ENCODE results near the gene PARN.

PARN gene

GRCh38 chr16:14473488-14473887 lies 156.6 kb downstream of the PARN start:
- no peak for TF ChIP-seq CTCF (IDR thresholded peaks at IDR 0.05; ENCODE audit: low read depth, low read length, missing control alignments)
- H3K27me3 ChIP-seq (replicated peaks), result no peaks in the 10 kb centered on the region
- no peaks in the 10 kb centered on the region for H3K36me3 ChIP-seq (replicated peaks)
- H3K27ac ChIP-seq, result no peak overlapping the region
- no peak overlapping the region for H3K4me3 ChIP-seq (ENCODE audit: low read depth, low read length)
- in situ Hi-C loops (cut with HindIII; ENCODE audit: low pct_ligation_motif_present, low sequenced_read_pairs), result no loop called here
- DNase-seq, result no peak

- no peak overlapping the region for H3K4me3 ChIP-seq (ENCODE audit: low read depth, low read length)
- no peak for DNase-seq
- no peak overlapping the region for H3K27ac ChIP-seq
- H3K27me3 ChIP-seq (replicated peaks), result no peaks in the 10 kb centered on the region
- H3K36me3 ChIP-seq (replicated peaks), result no peaks in the 10 kb centered on the region
- in situ Hi-C loops (cut with HindIII; ENCODE audit: low pct_ligation_motif_present, low sequenced_read_pairs), result no loop called here
- no peak for TF ChIP-seq CTCF (IDR thresholded peaks at IDR 0.05; ENCODE audit: low read depth, low read length, missing control alignments)
Observed at GRCh38 chr16:14472357-14472756, 157.7 kb downstream of the PARN start.

GRCh38 chr16:14470788-14471187 lies 159.3 kb downstream of the PARN start:
- no peak for DNase-seq
- in situ Hi-C loops (cut with HindIII; ENCODE audit: low pct_ligation_motif_present, low sequenced_read_pairs), result no loop called here
- no peak for TF ChIP-seq CTCF (IDR thresholded peaks at IDR 0.05; ENCODE audit: low read depth, low read length, missing control alignments)
- no peak overlapping the region for H3K27ac ChIP-seq
- no peaks in the 10 kb centered on the region for H3K27me3 ChIP-seq (replicated peaks)
- H3K36me3 ChIP-seq (replicated peaks), result no peaks in the 10 kb centered on the region
- H3K4me3 ChIP-seq (ENCODE audit: low read depth, low read length), result no peak overlapping the region

GRCh38 chr16:14465799-14466198 lies 164.3 kb downstream of the PARN start:
- no peak for TF ChIP-seq CTCF (IDR thresholded peaks at IDR 0.05; ENCODE audit: low read depth, low read length, missing control alignments)
- no peak overlapping the region for H3K4me3 ChIP-seq (ENCODE audit: low read depth, low read length)
- in situ Hi-C loops (cut with HindIII; ENCODE audit: low pct_ligation_motif_present, low sequenced_read_pairs), result no loop called here
- H3K27me3 ChIP-seq (replicated peaks), result no peaks in the 10 kb centered on the region
- H3K36me3 ChIP-seq (replicated peaks), result no peaks in the 10 kb centered on the region
- no peak for DNase-seq
- H3K27ac ChIP-seq, result no peak overlapping the region

GRCh38 chr16:14464796-14465195 lies 165.3 kb downstream of the PARN start:
- DNase-seq, result no peak
- in situ Hi-C loops (cut with HindIII; ENCODE audit: low pct_ligation_motif_present, low sequenced_read_pairs), result no loop called here
- TF ChIP-seq CTCF (IDR thresholded peaks at IDR 0.05; ENCODE audit: low read depth, low read length, missing control alignments), result no peak
- no peak overlapping the region for H3K4me3 ChIP-seq (ENCODE audit: low read depth, low read length)
- no peaks in the 10 kb centered on the region for H3K27me3 ChIP-seq (replicated peaks)
- no peak overlapping the region for H3K27ac ChIP-seq
- no peaks in the 10 kb centered on the region for H3K36me3 ChIP-seq (replicated peaks)

GRCh38 chr16:14464192-14464591 lies 165.9 kb downstream of the PARN start:
- no peaks in the 10 kb centered on the region for H3K36me3 ChIP-seq (replicated peaks)
- in situ Hi-C loops (cut with HindIII; ENCODE audit: low pct_ligation_motif_present, low sequenced_read_pairs), result no loop called here
- H3K4me3 ChIP-seq (ENCODE audit: low read depth, low read length), result no peak overlapping the region
- no peak overlapping the region for H3K27ac ChIP-seq
- no peak for DNase-seq
- no peaks in the 10 kb centered on the region for H3K27me3 ChIP-seq (replicated peaks)
- no peak for TF ChIP-seq CTCF (IDR thresholded peaks at IDR 0.05; ENCODE audit: low read depth, low read length, missing control alignments)

Measured in brain microvascular endothelial cell (primary cell).